GM23248 (cell line): ENCODE data around the gene WRNIP1. TPM values are rescaled to one million over a fixed set of nuclear protein-coding genes. Genes with fewer than 3 reads are reported as not detected.

ENCODE experiments used
- DNase-seq: peaks from one replicate; pipeline ENCODE4 v3.0.0-alpha.2; 2015
- H2AFZ ChIP-seq: fragments of 200-600 bp; sonication (generic); 2 replicates; pipeline ENCODE4 v1.6.1; 2016; ENCODE audit warnings: antibody characterized with exemption
- H3F3A ChIP-seq: fragments of 200-600 bp; sonication (generic); 2 replicates; pipeline ENCODE4 v1.6.1; 2016; ENCODE audit warnings: mild to moderate bottlenecking, antibody characterized with exemption, mixed run types; ENCODE audit not compliant: insufficient read depth
- H3K27ac ChIP-seq: fragments of 200-600 bp; sonication (generic); 2 replicates; pipeline ENCODE4 v1.5.1; 2016; ENCODE audit warnings: mild to moderate bottlenecking
- H3K27me3 ChIP-seq: fragments of 200-600 bp; sonication (generic); replicated peaks from 2 replicates; pipeline ENCODE4 v1.6.1; 2016; ENCODE audit warnings: mild to moderate bottlenecking; ENCODE audit not compliant: insufficient read depth
- H3K36me3 ChIP-seq: fragments of 200-600 bp; sonication (generic); 2 replicates; pipeline ENCODE4 v1.6.1; 2016; ENCODE audit warnings: low read depth, mild to moderate bottlenecking
- H3K4me1 ChIP-seq: fragments of 200-600 bp; sonication (generic); 2 replicates; pipeline ENCODE4 v1.6.1; 2016; ENCODE audit warnings: mild to moderate bottlenecking; ENCODE audit not compliant: insufficient read depth
- H3K4me2 ChIP-seq: fragments of 200-600 bp; sonication (generic); one replicate; pipeline ENCODE4 v1.6.1; 2016; ENCODE audit warnings: mild to moderate bottlenecking; ENCODE audit not compliant: unreplicated experiment
- H3K4me3 ChIP-seq: fragments of 200-600 bp; sonication (generic); 2 replicates; pipeline ENCODE4 v1.5.1; 2016; ENCODE audit warnings: mild to moderate bottlenecking
- H3K79me2 ChIP-seq: fragments of 200-600 bp; sonication (generic); 2 replicates; pipeline ENCODE4 v1.6.1; 2016; ENCODE audit warnings: mild to moderate bottlenecking; ENCODE audit not compliant: insufficient read depth
- H3K9ac ChIP-seq: fragments of 200-600 bp; sonication (generic); 2 replicates; pipeline ENCODE4 v1.6.1; 2016; ENCODE audit warnings: mild to moderate bottlenecking
- H3K9me2 ChIP-seq: fragments of 200-600 bp; sonication (generic); 2 replicates; pipeline ENCODE4 v1.6.1; 2016; ENCODE audit warnings: mixed run types, mild to moderate bottlenecking, moderate library complexity; ENCODE audit not compliant: insufficient read depth
- H3K9me3 ChIP-seq: fragments of 200-600 bp; sonication (generic); one replicate; pipeline ENCODE4 v1.6.1; 2017; ENCODE audit warnings: low read depth
- H4K20me1 ChIP-seq: fragments of 200-600 bp; sonication (generic); 2 replicates; pipeline ENCODE4 v1.6.0; 2016; ENCODE audit not compliant: insufficient read depth
- EZH2 ChIP-seq: fragments of 200-600 bp; sonication (generic); IDR thresholded peaks from 2 replicates; pipeline ENCODE4 v1.6.1; 2018; ENCODE audit warnings: antibody characterized with exemption, mild to moderate bottlenecking; ENCODE audit not compliant: insufficient read depth, poor library complexity, severe bottlenecking
- EZH2phosphoT487 ChIP-seq: fragments of 200-600 bp; sonication (generic); IDR thresholded peaks from 2 replicates; pipeline ENCODE4 v1.6.1; 2018; ENCODE audit warnings: antibody characterized with exemption, moderate library complexity, mild to moderate bottlenecking, low read depth; ENCODE audit not compliant: insufficient read depth
- WGBS, 2 experiments: methylation state at CpG; one replicate each; pipeline ENCODE4 v1.1.6; 2015 to 2017; ENCODE audit warnings: low lambda C conversion rate in 2 of 2, low coverage in 1 of 2; ENCODE audit errors: missing lambda C conversion rate in 2 of 2; 5-methylcytosine and 5-hydroxymethylcytosine counted together
- in situ Hi-C: fragments of 300-500 bp; cut with MboI; formaldehyde crosslinking; loops from 2 replicates; pipeline ENCODE4 v1.15.0; 2020
- polyA plus RNA-seq: library from polyadenylated mRNA; unstranded; fragments of >200 nt; fragmentation: Nextera tagmentation; extraction: Ambion mirVana; gene quantifications from 2 replicates; pipeline ENCODE4 v1.2.1, GENCODE V29; 2016
- total RNA-seq: library from RNA; depleted of rRNA; stranded (reverse); fragments of >200 nt; shearing (Covaris generic); gene quantifications from 2 replicates; pipeline ENCODE4 v1.2.3, GENCODE V29; 2014

The WRNIP1 gene
- total and polyA plus RNA-seq, 2 experiments from 2014 or later = 17.0 to 63.1 TPM

- Histone ChIP-seq H3K4me3 (peak overlapping the region; percentile 66), H3K9me2 (no peaks in the 10 kb centered on the region), H3K36me3 (no peaks in the 10 kb centered on the region), H3K27ac (peak overlapping the region; percentile 93), H3K4me2 (peak overlapping the region; percentile 97), H3K9me3 (no peaks in the 10 kb centered on the region), H3K27me3 (no peaks in the 10 kb centered on the region), H3K79me2 (peaks cover 37% of the 10 kb centered on the region), H3K4me1 (peaks cover 31% of the 10 kb centered on the region), H2AFZ (peak overlapping the region; percentile 77), H3K9ac (peak overlapping the region; percentile 78), H3F3A (peaks cover 31% of the 10 kb centered on the region), H4K20me1 (no peaks in the 10 kb centered on the region)
- DNase-seq = peak; percentile 93
- in situ Hi-C loops = no loop called here
- 6 to 11% methylated on average over 11 of the region's 11 CpGs for WGBS, 2 experiments
- TF ChIP-seq EZH2phosphoT487 (no peak), EZH2 (no peak)
These were observed 25.6 kb downstream of the WRNIP1 start for GRCh38 chr6:2790588-2791449.

DNA sequence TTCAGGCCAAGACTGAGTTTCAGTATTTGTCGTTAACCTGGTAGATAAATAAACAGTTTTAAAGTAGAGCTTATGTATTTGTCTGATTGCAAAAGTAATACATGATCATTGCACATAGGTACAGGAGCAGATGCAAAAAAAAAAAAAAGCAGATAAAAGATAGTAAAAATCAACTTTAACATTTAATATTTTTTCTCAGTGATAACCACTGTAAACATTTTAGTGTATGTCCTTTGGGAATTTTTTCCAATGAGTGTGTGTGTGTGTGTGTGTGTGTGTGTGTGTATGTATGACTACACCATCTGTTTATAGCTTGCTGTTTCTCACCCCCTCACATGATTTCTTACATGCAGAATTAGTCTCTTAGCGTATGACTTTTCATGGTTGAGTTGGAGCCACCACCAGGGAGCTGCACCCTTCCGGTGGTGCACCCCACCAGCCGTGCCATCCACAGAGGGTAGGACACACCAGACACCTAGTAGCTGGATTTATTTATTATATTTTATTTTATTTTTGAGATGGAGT lies 26.3 kb downstream of the WRNIP1 start:
- H4K20me1 ChIP-seq = no peaks in the 10 kb centered on the region
- peak overlapping the region; percentile 97 for H3K4me2 ChIP-seq
- no peaks in the 10 kb centered on the region for H3K36me3 ChIP-seq
- peaks cover 31% of the 10 kb centered on the region for H3K4me1 ChIP-seq
- H2AFZ ChIP-seq = no peak overlapping the region
- H3K27me3 ChIP-seq = no peaks in the 10 kb centered on the region
- H3K9ac ChIP-seq = peak overlapping the region; percentile 78; the same call in 1 of the 2 replicates
- WGBS, 2 experiments = 49 to 53% methylated on average over 4 of the region's 4 CpGs
- H3K27ac ChIP-seq = peak overlapping the region; percentile 93
- H3K9me3 ChIP-seq = no peaks in the 10 kb centered on the region
- peaks cover 30% of the 10 kb centered on the region for H3K79me2 ChIP-seq
- no peak for TF ChIP-seq EZH2phosphoT487
- no peak for TF ChIP-seq EZH2
- H3F3A ChIP-seq = peaks cover 31% of the 10 kb centered on the region
- in situ Hi-C loops = no loop called here
- H3K4me3 ChIP-seq = peak overlapping the region; percentile 10; the same call in 1 of the 2 replicates
- H3K9me2 ChIP-seq = no peaks in the 10 kb centered on the region
- peak; percentile 24 for DNase-seq

GRCh38 chr6:2792330-2793110 lies 27.3 kb downstream of the WRNIP1 start:
- Histone ChIP-seq H3K4me2 (no peak overlapping the region), H3K27me3 (no peaks in the 10 kb centered on the region), H3K27ac (peak overlapping the region; percentile 93), H3K4me3 (no peak overlapping the region), H3K9me2 (no peaks in the 10 kb centered on the region), H3K79me2 (peaks cover 20% of the 10 kb centered on the region), H3K9me3 (no peaks in the 10 kb centered on the region), H3K4me1 (peaks cover 31% of the 10 kb centered on the region), H4K20me1 (no peaks in the 10 kb centered on the region), H3K9ac (0 out of 2 replicates have a peak overlapping the region, but pooled peaks have one; percentile 78), H3F3A (peaks cover 31% of the 10 kb centered on the region), H2AFZ (no peak overlapping the region), H3K36me3 (no peaks in the 10 kb centered on the region)
- DNase-seq = no peak
- in situ Hi-C loops = no loop called here
- no peak for TF ChIP-seq EZH2
- no peak for TF ChIP-seq EZH2phosphoT487
- WGBS, 2 experiments = 82 to 84% methylated on average over 17 of the region's 17 CpGs

DNA sequence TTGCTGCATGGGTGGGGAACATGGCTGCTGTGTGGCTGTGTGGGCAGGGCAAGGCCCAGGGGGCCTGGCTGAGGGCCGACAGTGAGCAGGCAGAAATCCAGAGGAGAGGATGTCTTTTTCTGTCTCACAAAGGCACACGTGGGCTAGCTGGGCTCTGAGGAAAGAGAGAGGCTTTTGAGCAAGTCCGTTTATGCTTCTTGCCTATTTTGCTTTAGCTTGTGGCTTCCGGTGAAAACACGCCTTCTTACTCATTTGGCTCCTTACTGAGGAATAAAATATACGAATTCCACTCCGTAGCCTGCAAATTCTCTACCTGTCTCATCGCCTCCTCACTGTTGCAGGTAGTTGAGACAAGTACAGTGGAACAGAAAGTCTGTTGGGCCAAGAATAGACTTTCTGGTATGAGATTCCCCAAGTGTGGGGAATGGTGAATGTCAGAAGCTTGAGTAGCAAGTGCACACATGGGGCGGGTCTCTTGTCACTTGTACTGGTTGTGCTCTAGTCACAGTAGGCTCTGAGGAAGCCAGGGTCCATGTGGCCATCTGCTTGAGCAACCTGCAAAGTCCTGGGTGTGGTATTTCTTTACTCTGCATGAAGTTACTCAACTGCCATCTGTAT lies 28.4 kb downstream of the WRNIP1 start:
- H3K27me3 ChIP-seq = no peaks in the 10 kb centered on the region
- no peaks in the 10 kb centered on the region for H4K20me1 ChIP-seq
- no peak overlapping the region for H2AFZ ChIP-seq
- WGBS, 2 experiments = 83 to 87% methylated on average over 9 of the region's 9 CpGs
- DNase-seq = peak; percentile 19
- no peaks in the 10 kb centered on the region for H3K9me3 ChIP-seq
- no peak overlapping the region for H3K27ac ChIP-seq
- TF ChIP-seq EZH2 (no peak), EZH2phosphoT487 (no peak)
- peaks cover 31% of the 10 kb centered on the region for H3K4me1 ChIP-seq
- H3F3A ChIP-seq = peaks cover 31% of the 10 kb centered on the region
- H3K9me2 ChIP-seq = no peaks in the 10 kb centered on the region
- H3K9ac ChIP-seq = no peak overlapping the region
- H3K4me3 ChIP-seq = no peak overlapping the region
- in situ Hi-C loops = no loop called here
- no peaks in the 10 kb centered on the region for H3K36me3 ChIP-seq
- peaks cover 12% of the 10 kb centered on the region for H3K79me2 ChIP-seq
- no peak overlapping the region for H3K4me2 ChIP-seq
